DMS79 treated with DMSO at 0.1 percent for 48 hours (cell line): ENCODE measurements around the gene TMEM151B.
A peak's percentile ranks its signal among the peaks of the same experiment; 100 is the strongest.
"Not testable (repeated sequence)": the region's sequence is repeated elsewhere in the genome, so short reads cannot be mapped to it uniquely, and the experiment has no call there.

Experiments used
- DNase-seq: peaks from one replicate; lab custom pipeline; 2025; lab: John Stamatoyannopoulos, UW

Gene TMEM151B

DNA sequence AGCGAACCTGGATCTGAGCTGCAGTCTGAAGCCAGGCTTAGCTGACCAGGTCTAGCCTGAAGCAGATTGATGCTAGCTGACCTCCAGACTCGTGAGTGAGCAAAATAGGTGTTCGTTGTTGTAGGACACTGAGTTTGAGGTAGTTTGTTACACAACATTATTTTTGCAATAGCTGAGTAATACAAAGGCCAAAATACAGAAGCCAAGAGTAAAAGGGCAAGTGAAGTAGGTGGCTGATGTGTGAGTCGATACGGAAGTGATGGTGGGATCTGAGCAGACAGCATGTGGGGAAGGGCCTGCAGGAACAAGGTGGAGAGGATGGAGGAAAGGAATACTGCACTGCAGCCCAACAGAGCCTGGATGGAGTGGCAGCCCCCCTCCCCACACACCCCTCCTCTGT, 63.7 kb downstream of the TMEM151B start:
- no peak for DNase-seq

DNA sequence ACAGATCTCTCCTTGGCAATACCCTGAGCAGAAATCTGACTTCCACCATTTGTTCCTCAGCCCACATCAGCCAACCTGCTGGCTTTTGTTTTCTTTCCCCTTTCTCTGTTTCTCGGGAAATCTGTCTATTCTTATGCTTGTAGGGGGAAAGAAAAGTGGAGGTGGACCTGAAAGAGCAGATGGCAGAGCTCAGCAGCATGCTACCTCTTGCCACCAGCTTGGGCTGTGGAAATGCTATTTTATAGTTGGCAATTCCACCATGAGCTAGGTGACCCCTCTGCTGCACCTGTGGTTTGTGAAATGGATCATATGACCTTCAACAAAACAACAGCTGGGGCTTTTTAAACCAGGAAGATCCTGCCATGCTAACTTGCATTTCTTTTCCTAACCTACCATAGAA, 65.4 kb downstream of the TMEM151B start:
- no peak for DNase-seq

DNA sequence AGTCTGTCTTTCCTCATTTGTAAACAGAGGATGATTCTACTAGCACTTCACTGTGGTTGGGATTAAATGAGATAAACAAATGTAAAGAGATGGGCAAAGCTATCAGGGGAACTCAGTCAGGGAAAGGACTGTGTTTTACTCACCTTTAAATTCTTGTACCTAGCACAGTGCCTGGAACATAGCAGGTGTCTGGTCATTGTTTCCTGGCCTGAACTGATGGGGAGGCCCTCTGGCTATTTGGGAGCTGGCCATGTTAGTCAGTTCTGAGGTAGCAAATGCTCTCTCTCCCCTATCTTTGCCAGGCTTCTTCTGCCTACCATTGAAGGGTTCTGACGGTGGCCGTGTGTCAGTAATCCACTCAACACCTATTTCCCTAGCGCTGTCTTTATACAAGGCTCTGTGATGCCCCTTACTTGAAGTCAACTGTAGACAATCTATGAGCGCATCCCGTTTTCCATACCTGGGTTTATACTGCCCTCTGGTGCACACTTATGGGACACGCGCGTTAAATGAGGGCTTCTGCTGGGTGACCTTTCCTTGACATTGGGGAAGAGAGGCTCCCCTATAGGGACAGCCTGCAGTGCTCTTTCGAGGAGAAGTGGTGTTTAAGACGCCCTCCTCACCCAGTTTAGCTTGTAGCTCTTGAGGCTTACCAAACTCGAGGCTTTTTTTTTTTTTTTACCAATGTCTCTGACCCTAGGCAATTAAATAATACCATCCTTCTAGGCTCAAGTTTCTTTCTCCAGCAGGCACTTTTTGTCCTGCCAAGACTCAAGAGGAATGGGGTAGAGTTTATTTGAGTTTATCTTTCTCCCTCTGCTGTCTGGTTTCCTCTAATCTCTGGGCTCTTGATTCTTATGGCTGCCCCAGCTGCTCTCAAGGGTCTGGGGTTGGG, 68.2 kb downstream of the TMEM151B start:
- peak; percentile 57 for DNase-seq

DNA sequence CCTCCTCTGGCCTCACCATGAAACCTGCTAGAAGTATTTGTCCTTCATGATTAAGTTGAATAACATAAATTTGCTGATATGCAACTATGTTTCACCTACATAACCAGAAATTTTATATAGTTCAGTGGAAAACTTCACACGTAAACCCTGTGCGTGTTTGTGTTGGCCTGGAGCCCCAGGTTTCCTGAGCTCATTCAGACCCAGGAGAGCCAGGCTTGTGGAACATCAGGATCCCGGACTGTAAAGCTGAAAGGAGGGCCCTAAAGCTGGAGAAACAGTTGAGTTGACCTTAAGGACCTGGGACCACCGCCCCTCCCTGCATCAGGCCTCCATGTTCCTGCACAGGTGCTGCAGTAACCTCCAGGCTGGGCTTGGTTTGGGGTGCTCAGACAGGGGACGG, 69.1 kb downstream of the TMEM151B start:
- DNase-seq = no peak

DNA sequence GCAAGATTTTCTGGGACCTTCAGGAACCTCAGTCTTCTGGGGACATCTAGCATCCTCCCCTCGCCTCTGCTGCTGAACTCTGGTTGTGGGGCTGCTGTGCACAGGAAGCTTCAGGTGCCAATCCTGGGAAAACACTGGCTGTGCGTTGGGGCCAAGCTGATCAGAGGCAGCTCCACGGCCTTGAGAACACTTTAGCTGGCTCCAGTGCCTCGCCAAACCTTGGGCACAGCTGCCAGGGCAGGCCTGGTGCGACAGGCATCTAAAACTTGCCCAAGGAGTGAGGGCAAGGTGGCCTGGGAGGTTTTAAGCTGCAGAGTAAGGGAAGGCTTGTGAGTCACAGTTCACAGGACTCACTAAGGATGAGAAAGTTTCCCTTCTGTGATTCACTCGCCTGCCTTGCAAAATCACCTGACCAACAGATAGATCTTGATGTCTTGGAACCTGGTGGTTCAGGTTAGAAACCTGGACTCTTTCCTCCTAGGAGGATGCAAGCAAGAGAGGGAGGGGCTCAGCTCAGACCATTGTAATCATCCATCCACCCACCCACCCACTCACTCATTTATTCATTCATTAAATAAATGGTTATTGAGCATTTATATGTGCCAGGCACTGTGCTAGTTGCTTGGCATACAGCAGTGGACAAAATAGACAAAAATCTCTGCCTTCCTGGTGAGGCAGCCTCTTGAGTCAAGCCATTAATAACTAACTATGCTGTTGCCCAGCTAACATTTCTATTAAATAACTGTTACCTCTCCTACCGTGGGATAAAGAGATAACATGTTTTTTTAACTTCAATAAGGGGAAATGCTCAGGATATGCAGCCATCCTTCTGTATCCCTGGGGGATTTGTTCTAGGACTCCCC, 69.7 kb downstream of the TMEM151B start:
- no peak for DNase-seq

DNA sequence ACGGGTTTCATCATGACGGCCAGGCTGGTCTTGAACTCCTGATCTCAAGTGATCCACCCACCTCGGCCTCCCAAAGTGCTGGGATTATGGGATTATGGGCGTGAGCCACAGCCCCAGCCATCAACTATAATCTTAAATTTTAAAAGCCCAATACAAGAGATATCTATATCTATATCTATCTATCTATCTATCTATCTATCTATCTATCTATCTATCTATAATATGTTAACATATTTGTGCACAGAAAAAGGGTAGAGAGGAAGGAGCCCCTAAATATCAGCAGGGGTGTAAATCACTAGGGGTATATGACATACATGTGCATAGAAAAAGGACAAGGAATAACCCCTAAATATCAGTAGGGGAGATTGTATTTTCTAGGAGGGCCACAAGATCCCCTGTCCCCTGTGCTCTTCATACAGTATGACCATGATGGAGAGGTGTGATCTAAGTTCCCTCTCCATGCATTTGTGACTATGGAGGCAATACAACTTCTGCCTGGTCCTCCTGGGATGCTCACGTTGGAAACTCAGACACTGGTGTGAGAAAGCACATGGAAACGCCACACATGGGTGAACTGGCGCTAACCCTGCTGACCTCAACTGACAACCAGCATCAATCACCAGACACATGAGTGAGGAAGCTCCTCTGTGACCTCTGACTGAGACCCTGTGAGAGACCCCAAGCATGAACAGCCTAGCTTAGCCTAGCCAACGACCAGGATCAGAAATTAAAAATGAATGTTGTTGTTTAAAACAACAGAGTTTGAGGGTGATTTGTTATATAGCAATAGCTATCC, 71.0 kb downstream of the TMEM151B start:
- DNase-seq = no peak

DNA sequence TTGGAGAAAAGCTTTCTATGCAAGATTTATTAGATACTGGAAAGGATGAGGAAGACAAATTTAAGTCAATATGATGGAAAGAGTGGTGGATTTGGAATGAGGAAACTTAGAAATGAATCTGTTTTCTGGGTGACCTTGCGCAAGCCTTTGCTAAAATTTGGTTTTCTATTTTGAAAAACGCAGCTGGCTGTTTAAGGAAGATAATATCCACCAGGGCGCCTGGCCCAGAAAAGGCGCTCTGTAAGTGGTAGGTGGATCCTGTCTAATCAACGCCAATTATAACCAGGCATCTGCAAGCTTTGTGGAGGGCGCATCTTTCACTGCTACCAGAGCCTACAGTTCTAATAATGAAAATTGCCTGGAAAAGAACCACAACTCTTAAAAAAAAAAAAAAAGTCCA, 71.8 kb downstream of the TMEM151B start:
- DNase-seq = no peak

DNA sequence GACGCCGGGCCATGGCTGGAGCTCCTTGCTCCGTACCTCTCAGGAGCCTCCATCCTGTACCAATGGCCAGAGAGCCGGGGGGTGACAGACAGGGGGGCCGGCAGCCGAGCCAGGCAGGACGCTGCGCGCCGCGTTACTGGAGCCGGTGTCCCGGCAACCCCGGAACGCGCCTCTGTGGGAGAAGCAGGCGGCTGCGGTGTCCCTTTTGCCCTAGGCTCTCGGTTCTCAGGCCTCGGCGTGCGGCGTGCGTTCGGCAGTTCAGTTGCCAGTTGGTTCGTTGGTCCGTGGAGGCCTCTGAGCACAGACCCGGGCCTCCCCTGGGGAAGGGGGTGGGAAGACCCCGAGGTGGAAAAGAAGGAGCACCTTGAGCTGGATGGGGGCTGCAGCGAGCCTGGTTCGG, 72.2 kb downstream of the TMEM151B start, which contains the start of gene SPATS1:
Gene SPATS1, plus strand, starts transcription at position 162 of the 400 bp plus-strand sequence. CDS start 446 bp downstream, outside the sequence.
- peak; percentile 33 for DNase-seq

DNA sequence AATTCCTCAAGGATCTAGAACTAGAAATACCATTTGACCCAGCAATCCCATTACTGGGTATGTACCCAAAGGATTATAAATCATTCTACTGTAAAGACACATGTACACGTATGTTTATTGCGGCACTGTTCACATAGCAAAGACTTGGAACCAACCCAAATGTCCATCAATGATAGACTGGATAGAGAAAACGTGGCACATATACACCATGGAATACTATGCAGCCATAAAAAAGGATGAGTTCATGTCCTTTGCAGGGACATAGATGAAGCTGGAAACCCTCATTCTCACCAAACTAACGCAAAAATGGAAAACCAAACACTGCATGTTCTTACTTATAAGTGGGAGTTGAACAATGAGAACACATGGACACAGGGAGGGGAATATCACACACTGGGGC, 76.6 kb downstream of the TMEM151B start:
- not testable (repeated sequence) for DNase-seq

DNA sequence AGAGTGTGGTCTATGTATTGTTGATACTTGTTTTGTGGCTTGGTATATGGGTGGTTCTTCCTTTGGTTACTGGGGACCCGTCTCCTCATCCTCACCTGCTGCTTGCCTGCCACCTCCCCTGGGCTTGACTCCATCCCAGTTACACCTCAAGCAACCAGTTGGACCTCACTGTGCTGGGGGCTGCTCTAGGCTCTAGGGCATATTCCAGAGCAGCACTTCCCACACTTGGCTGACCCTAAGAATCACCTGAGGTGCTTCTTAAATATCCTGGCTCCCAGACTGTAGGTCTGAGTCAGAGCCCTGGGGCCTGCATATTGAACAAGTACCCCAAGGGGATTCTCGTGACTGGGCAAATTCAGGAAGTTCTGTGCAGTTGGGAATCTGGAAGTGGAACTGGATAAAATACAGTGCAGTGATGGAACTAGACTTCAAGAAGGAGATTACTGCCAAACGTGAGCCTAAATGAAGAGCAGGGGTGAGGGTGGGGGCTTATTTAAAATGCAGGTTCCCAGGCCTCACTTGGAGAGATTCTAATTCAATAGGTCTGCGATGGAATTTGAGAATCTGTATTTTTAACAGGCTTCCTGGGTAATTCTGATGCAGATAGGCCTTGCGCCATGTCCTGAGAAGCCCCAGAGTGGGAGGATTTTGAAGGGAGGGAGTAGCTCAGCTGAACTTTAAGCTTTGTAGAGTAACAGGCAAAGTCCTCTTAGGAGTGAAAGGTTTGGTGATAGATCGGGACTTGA, 79.8 kb downstream of the TMEM151B start:
- DNase-seq = no peak

DNA sequence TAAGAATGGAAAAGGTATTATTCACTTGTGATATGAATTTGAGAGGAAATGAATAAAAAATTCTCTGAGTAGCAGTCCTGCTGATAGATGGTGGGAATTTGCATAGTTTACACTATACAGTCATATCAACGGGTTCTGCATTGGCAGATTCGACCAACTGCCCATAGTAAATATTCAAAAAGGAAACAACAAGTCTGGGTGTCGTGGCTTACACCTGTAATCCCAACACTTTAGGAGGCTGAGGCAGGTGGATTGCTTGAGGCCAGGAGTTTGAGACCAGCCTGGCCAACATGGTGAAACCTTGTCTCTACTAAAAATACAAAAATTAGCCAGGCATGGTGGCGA, 80.4 kb downstream of the TMEM151B start:
- not testable (repeated sequence) for DNase-seq

DNA sequence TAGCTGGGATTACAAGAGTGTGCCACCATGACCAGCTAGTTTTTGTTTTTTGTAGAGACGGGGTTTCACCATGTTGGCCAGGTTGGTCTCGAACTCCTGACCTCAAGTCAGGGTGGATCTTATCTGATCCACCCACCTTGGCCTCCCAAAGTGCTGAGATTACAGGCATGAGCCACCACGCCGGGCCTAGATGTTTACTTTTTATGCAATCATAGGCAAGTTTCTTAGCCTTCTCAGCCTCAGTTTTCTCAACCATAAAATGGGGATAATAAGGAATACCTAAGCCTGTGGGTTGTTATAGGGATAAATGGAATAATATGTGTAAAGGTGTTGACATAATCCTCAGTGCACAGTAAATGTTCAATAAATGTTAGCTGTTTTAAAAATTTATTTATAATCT, 82.0 kb downstream of the TMEM151B start:
- no peak for DNase-seq

DNA sequence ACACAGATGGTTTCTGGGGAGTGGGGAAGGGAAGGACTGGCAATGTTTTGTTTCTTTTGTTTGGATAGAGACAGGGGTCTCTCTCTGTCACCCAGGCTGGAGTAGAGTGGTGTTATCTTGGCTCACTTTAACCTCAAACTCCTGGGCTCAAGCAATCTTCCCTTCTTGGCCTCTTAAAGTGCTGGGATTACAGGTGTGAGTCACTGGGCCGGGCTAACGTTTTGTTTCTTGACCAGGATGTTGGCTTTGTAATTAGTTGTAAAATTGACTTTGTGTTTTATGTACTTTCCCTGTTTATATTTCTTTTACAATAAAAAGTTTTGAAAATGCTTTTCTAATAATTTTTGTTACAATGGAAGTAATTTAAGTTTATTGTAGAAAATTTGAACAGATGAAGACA, 83.1 kb downstream of the TMEM151B start:
- no peak for DNase-seq

DNA sequence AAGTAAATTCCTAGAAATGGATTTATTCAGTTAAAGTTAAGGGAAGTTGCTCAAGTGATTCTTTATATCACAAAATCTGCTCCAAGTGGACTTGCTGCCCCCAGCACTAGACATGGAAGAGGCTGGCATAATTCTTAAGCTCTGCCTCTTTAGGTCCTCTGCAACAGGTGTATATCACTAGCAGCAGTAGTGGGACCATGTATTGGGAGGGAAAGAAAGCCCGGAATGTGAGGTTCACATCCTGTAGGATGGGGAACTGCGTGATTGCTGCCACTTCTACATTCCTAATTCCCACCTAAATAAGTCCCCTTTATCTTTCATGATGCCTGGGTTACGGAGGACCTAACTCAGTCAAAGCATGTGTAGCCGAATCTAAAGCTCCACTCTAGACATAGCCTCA, 85.4 kb downstream of the TMEM151B start:
- no peak for DNase-seq

DNA sequence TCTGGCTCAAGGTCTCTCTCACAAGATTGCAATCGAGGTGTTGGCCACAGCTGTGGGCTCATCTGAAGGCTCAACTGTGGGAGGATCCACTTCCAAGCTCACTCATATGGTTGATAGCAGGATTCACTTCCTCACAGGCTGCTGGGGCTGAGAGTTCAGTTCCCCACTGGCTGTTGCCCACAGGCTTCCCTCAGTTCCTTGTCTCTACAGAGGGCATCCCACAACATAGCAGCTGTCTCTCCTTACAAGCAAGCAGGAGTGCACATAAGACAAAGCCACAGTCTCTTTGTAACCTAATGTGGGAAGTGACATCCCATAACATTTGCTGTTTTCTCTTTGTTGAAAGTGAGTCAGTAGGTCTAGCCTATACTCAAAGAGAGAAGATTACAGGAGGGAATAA, 86.2 kb downstream of the TMEM151B start:
- DNase-seq = no peak
